ENCODE data around the gene FOCAD. TPM values are rescaled to one million over a fixed set of nuclear protein-coding genes. Genes with fewer than 3 reads are reported as not detected.

The FOCAD gene
- total and polyA plus RNA-seq, 7 donors = 7.4 to 51.5 (median 25.5) TPM

DNA sequence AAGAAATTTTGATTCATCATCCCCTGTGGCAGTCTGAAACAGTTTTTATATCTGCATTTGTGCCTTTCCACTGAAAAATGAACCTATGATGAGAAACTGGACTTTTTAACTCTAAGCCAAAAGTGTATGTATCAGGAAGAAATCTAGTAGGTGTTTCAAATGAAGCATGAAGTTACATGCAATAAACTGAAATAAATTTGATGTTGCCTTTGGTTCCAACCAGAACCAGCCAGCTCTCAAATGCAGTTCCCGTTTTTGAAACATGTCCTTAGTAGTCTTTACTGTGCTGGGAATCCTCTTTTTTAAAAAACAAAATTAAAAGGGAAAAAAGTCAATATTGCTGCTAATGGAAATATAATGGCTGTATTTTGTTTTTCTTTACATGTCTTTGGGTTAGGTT is 303.5 kb downstream of the FOCAD start:
- TF ChIP-seq, protein P1, sequence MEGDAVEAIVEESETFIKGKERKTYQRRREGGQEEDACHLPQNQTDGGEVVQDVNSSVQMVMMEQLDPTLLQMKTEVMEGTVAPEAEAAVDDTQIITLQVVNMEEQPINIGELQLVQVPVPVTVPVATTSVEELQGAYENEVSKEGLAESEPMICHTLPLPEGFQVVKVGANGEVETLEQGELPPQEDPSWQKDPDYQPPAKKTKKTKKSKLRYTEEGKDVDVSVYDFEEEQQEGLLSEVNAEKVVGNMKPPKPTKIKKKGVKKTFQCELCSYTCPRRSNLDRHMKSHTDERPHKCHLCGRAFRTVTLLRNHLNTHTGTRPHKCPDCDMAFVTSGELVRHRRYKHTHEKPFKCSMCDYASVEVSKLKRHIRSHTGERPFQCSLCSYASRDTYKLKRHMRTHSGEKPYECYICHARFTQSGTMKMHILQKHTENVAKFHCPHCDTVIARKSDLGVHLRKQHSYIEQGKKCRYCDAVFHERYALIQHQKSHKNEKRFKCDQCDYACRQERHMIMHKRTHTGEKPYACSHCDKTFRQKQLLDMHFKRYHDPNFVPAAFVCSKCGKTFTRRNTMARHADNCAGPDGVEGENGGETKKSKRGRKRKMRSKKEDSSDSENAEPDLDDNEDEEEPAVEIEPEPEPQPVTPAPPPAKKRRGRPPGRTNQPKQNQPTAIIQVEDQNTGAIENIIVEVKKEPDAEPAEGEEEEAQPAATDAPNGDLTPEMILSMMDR (IDR thresholded peaks at IDR 0.05) = no peak
- TF ChIP-seq POLR2AphosphoS5 (IDR thresholded peaks at IDR 0.05) = no peak
- TF ChIP-seq EP300 (IDR thresholded peaks at IDR 0.05) = no peak
- no peak for TF ChIP-seq POLR2A (IDR thresholded peaks at IDR 0.05)
- no peaks in the 10 kb centered on the region for H3K27me3 ChIP-seq
- DNase-seq = no peak
- H3K36me3 ChIP-seq = peaks cover 0 to 8% (median 6%) of the 10 kb centered on the region in 4 donors
- no peak overlapping the region for H3K4me3 ChIP-seq
- H3K27ac ChIP-seq = no peak overlapping the region
- no peaks in the 10 kb centered on the region for H3K9me3 ChIP-seq
- peaks cover 0 to 34% (median 18%) of the 10 kb centered on the region in 4 donors for H3K4me1 ChIP-seq
- WGBS, 2 donors = 79 to 91% methylated on average over 1 of the region's 1 CpG
- intact Hi-C loops (cut with DNase I) = loop anchor here (10.0 kb wide), 1 partner anchor 107 kb away; no protein-coding TSS in a partner anchor

DNA sequence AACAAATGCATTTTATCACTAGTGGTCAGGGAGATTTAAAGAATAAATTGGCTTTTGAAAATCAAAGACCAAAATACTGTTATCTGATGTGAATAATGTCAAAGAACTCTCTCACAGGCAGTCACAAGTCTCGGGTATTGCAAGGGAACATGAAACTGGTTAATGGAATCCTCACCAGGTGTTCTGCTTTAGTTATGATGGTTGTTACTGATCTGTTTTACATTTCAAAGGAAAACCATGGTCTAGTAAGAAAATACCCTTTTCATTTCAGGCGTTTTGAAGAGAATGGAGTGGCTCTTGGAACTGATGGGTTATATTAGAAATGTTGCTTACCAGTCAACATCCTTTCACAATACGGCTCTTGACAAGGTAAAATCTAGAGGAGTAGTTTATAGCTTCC is 304.0 kb downstream of the FOCAD start:
- WGBS, 2 donors = 84 to 95% methylated on average over 3 of the region's 3 CpGs
- Histone ChIP-seq H3K9me3 (no peaks in the 10 kb centered on the region), H3K4me1 (peaks cover 0 to 30% (median 16%) of the 10 kb centered on the region in 4 donors), H3K36me3 (peaks cover 0 to 8% (median 6%) of the 10 kb centered on the region in 4 donors), H3K27ac (no peak overlapping the region), H3K27me3 (no peaks in the 10 kb centered on the region), H3K4me3 (no peak overlapping the region)
- TF ChIP-seq EP300 (IDR thresholded peaks at IDR 0.05) (no peak), POLR2AphosphoS5 (IDR thresholded peaks at IDR 0.05) (no peak), POLR2A (IDR thresholded peaks at IDR 0.05) (no peak)
- TF ChIP-seq, protein P1 (IDR thresholded peaks at IDR 0.05) = no peak
- no peak for DNase-seq
- intact Hi-C loops (cut with DNase I) = loop anchor here (10.0 kb wide), 1 partner anchor 107 kb away; no protein-coding TSS in a partner anchor

DNA sequence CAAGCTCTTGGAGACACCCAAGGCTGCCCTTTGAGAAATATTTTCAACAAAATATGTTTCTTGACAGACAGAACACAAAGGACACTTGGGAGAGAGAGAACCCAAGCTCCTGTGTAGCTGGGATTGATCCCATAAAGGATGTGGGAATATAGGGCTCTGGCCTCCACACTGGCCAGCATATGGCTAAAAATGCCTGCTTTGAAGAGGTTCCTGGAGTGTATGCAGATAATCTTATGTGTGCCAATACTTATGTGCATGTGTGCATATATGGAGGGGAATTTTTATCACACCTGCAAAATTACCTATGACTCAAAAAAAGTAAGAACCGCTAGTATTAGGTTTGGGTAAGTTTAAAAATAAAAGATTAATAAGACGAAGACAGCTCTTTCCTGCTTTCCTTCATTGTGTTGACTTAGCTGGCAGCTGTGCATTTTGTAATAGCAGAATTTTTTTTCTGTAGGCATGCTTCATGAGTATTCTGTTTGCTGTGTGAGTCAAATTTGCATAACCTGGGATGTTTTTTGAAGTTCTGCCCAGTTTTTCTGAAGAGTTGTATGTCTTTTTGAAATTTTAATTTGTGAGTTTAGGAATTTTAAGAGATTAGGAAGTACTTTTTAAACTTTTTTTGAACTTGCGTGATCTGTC is 304.7 kb downstream of the FOCAD start:
- intact Hi-C loops (cut with DNase I) = loop anchor here (10.0 kb wide), 1 partner anchor 106 kb away; no protein-coding TSS in a partner anchor
- H3K27ac ChIP-seq = no peak overlapping the region
- H3K4me1 ChIP-seq = peaks cover 0 to 26% (median 13%) of the 10 kb centered on the region in 4 donors
- WGBS, 2 donors = 61 to 65% methylated on average over 3 of the region's 3 CpGs
- DNase-seq = no peak
- no peaks in the 10 kb centered on the region for H3K9me3 ChIP-seq
- TF ChIP-seq POLR2A (IDR thresholded peaks at IDR 0.05) (no peak), EP300 (IDR thresholded peaks at IDR 0.05) (no peak), POLR2AphosphoS5 (IDR thresholded peaks at IDR 0.05) (no peak)
- TF ChIP-seq, protein P1 (IDR thresholded peaks at IDR 0.05) = no peak
- peaks cover 0 to 8% (median 6%) of the 10 kb centered on the region in 4 donors for H3K36me3 ChIP-seq
- H3K27me3 ChIP-seq = no peaks in the 10 kb centered on the region
- no peak overlapping the region for H3K4me3 ChIP-seq

DNA sequence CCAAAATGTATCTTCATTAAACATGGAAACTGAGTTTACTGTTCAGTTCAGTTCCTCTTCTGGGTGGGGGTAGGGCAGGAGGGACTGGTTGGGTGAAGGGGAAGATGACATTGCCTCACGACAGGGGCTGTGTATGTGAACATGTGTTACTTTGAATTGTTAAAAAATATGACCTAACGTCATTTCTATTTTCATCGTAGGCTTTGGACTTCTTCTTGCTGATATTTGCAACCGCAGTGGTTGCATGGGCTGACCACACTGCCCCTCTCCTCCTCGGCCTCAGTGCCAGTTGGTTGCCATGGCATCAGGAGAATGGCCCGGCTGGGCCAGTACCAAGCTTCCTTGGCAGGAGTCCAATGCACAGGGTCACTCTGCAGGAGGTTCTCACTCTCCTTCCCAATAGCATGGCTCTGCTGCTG is 305.9 kb downstream of the FOCAD start:
- H3K9me3 ChIP-seq = no peaks in the 10 kb centered on the region
- 84 to 85% methylated on average over 6 of the region's 6 CpGs for WGBS, 2 donors
- H3K36me3 ChIP-seq = peaks cover 0 to 8% (median 6%) of the 10 kb centered on the region in 4 donors
- peaks cover 0 to 14% (median 8%) of the 10 kb centered on the region in 4 donors for H3K4me1 ChIP-seq
- no peaks in the 10 kb centered on the region for H3K27me3 ChIP-seq
- TF ChIP-seq EP300 (IDR thresholded peaks at IDR 0.05) = no peak
- TF ChIP-seq, protein P1 (IDR thresholded peaks at IDR 0.05) = no peak
- TF ChIP-seq POLR2AphosphoS5 (IDR thresholded peaks at IDR 0.05) = peak in 1 of 4 donors; percentile 7
- TF ChIP-seq POLR2A (IDR thresholded peaks at IDR 0.05) = no peak
- no peak overlapping the region for H3K27ac ChIP-seq
- DNase-seq = peak; percentile 69
- intact Hi-C loops (cut with DNase I) = loop anchor here (10.0 kb wide), 1 partner anchor 105 kb away; no protein-coding TSS in a partner anchor
- H3K4me3 ChIP-seq = no peak overlapping the region
